Measurements from ENCODE around the gene CALML5.

Gene CALML5

GRCh38 chr10:5499493-5500140, at the start of gene CALML5:
CALML5 (minus strand) TSS chr10:5499570; CDS start chr10:5499438, 132 bp downstream.
- DNase-seq = no peak

GRCh38 chr10:5547931-5548660, 48.7 kb upstream of the CALML5 start:
- no peak for DNase-seq

GRCh38 chr10:5547681-5547930, 48.2 kb upstream of the CALML5 start:
- DNase-seq = no peak

GRCh38 chr10:5546891-5547680, 47.7 kb upstream of the CALML5 start:
- no peak for DNase-seq

- DNase-seq = no peak
Observed at GRCh38 chr10:5545778-5546710, 46.7 kb upstream of the CALML5 start.

GRCh38 chr10:5545426-5545777, 46.0 kb upstream of the CALML5 start:
- no peak for DNase-seq

- no peak for DNase-seq
Observed at GRCh38 chr10:5545011-5545410, 45.6 kb upstream of the CALML5 start.

- DNase-seq = no peak
Observed at GRCh38 chr10:5544216-5544805, 44.9 kb upstream of the CALML5 start.

GRCh38 chr10:5543623-5544022, 44.3 kb upstream of the CALML5 start:
- DNase-seq = no peak

GRCh38 chr10:5542100-5542499, 42.7 kb upstream of the CALML5 start:
- DNase-seq = no peak

- DNase-seq = no peak
Observed at GRCh38 chr10:5540891-5541290, 41.5 kb upstream of the CALML5 start.

GRCh38 chr10:5540080-5540479, 40.7 kb upstream of the CALML5 start:
- no peak for DNase-seq

- no peak for DNase-seq
Observed at GRCh38 chr10:5538892-5539651, 39.7 kb upstream of the CALML5 start.

GRCh38 chr10:5538446-5538845, 39.1 kb upstream of the CALML5 start:
- no peak for DNase-seq

- no peak for DNase-seq
Observed at GRCh38 chr10:5537684-5538083, 38.3 kb upstream of the CALML5 start.

- DNase-seq = no peak
Observed at GRCh38 chr10:5536486-5537081, 37.2 kb upstream of the CALML5 start.

GRCh38 chr10:5534880-5535856, 35.8 kb upstream of the CALML5 start:
- no peak for DNase-seq

- no peak for DNase-seq
Observed at GRCh38 chr10:5534051-5534821, 34.9 kb upstream of the CALML5 start.

GRCh38 chr10:5533098-5533731, 33.8 kb upstream of the CALML5 start:
- no peak for DNase-seq

Measured in CD4-positive, alpha-beta T cell treated with Interferon gamma for 1 hour (primary cell).